HFFc6 (cell line): ENCODE data around the gene TEKTIP1. TPM values are rescaled to one million over a fixed set of nuclear protein-coding genes. Genes with fewer than 3 reads are reported as not detected.
A peak's percentile ranks its signal among the peaks of the same experiment; 100 is the strongest.

Experiments used
- DNase-seq: peaks from one replicate; pipeline ENCODE4 v3.0.0-alpha.2; 2018
- H3K27ac Mint-ChIP-seq: 2 replicates; pipeline ENCODE4 v1.8.0; 2020; ENCODE audit warnings: mild to moderate bottlenecking, mixed read lengths
- H3K27me3 Mint-ChIP-seq: 2 replicates; pipeline ENCODE4 v1.8.0; 2021; ENCODE audit warnings: mild to moderate bottlenecking, moderate library complexity, mixed read lengths; ENCODE audit not compliant: insufficient read depth
- H3K36me3 Mint-ChIP-seq: 2 replicates; pipeline ENCODE4 v1.8.0; 2021; ENCODE audit warnings: low read depth, mixed read lengths
- H3K4me1 Mint-ChIP-seq: 2 replicates; pipeline ENCODE4 v1.8.0; 2020; ENCODE audit warnings: low read depth, mixed read lengths
- H3K4me3 Mint-ChIP-seq: 2 replicates; pipeline ENCODE4 v1.8.0; 2020; ENCODE audit warnings: mild to moderate bottlenecking, moderate library complexity, mixed read lengths
- H3K9me3 Mint-ChIP-seq: 2 replicates; pipeline ENCODE4 v1.8.0; 2020; ENCODE audit warnings: mild to moderate bottlenecking, mixed read lengths
- CTCF ChIP-seq: fragments of 200-600 bp; sonication (generic); IDR thresholded peaks from 2 replicates; pipeline ENCODE4 v1.5.0; 2021; ENCODE audit warnings: antibody characterized with exemption, mild to moderate bottlenecking
- total RNA-seq, 6 experiments: library from RNA; stranded (reverse); fragmentation: NEBNext Ultra II Directional; extraction: Animal tissue kit (Norgen Biotek cat#: 25700); gene quantifications; 2 replicates in 1 of 6; 3 replicates in 5 of 6; pipeline ENCODE4 v1.2.3, GENCODE V29; 2021

TEKTIP1 gene
- total RNA-seq, 6 experiments from 2014 or later, result 0.25 to 0.51 (median 0.46) TPM; not detected in 1

- no peak overlapping the region for H3K4me3 Mint-ChIP-seq
- no peak for DNase-seq
- no peak overlapping the region for H3K27ac Mint-ChIP-seq
- H3K9me3 Mint-ChIP-seq, result no peaks in the 10 kb centered on the region
- peaks cover 8% of the 10 kb centered on the region for H3K27me3 Mint-ChIP-seq
- TF ChIP-seq CTCF, result no peak
- peaks cover 17% of the 10 kb centered on the region for H3K4me1 Mint-ChIP-seq
- H3K36me3 Mint-ChIP-seq, result peaks cover 3% of the 10 kb centered on the region; the same call in 1 of the 2 replicates
Measured at GRCh38 chr19:3551792-3552095, 12.8 kb downstream of the TEKTIP1 start.

- Mint-ChIP-seq H3K27me3 (peaks cover 6% of the 10 kb centered on the region), H3K9me3 (no peaks in the 10 kb centered on the region), H3K27ac (no peak overlapping the region), H3K4me1 (peaks cover 25% of the 10 kb centered on the region), H3K4me3 (no peak overlapping the region), H3K36me3 (peaks cover 3% of the 10 kb centered on the region; the same call in 1 of the 2 replicates)
- no peak for TF ChIP-seq CTCF
- no peak for DNase-seq
Measured at GRCh38 chr19:3554254-3555083, 15.5 kb downstream of the TEKTIP1 start.

- peaks cover 3% of the 10 kb centered on the region; the same call in 1 of the 2 replicates for H3K36me3 Mint-ChIP-seq
- H3K9me3 Mint-ChIP-seq, result no peaks in the 10 kb centered on the region
- peak overlapping the region; percentile 77 for H3K27ac Mint-ChIP-seq
- DNase-seq, result no peak
- peak overlapping the region; percentile 98 for H3K4me3 Mint-ChIP-seq
- no peak for TF ChIP-seq CTCF
- peaks cover 5% of the 10 kb centered on the region for H3K27me3 Mint-ChIP-seq
- peaks cover 25% of the 10 kb centered on the region for H3K4me1 Mint-ChIP-seq
Measured at GRCh38 chr19:3555653-3556422, 16.9 kb downstream of the TEKTIP1 start.

- peak overlapping the region; percentile 77 for H3K27ac Mint-ChIP-seq
- no peak for DNase-seq
- TF ChIP-seq CTCF, result no peak
- H3K4me3 Mint-ChIP-seq, result peak overlapping the region; percentile 98
- H3K27me3 Mint-ChIP-seq, result peaks cover 1% of the 10 kb centered on the region
- H3K4me1 Mint-ChIP-seq, result peaks cover 25% of the 10 kb centered on the region
- peaks cover 3% of the 10 kb centered on the region; the same call in 1 of the 2 replicates for H3K36me3 Mint-ChIP-seq
- no peaks in the 10 kb centered on the region for H3K9me3 Mint-ChIP-seq
Measured at GRCh38 chr19:3556423-3556977, 17.5 kb downstream of the TEKTIP1 start.

- Mint-ChIP-seq H3K27me3 (peaks cover 1% of the 10 kb centered on the region; the same call in 1 of the 2 replicates), H3K4me1 (peaks cover 25% of the 10 kb centered on the region), H3K9me3 (no peaks in the 10 kb centered on the region), H3K27ac (peak overlapping the region; percentile 77), H3K36me3 (peaks cover 3% of the 10 kb centered on the region; the same call in 1 of the 2 replicates), H3K4me3 (peak overlapping the region; percentile 98)
- TF ChIP-seq CTCF, result peak; percentile 35; the same call in 1 of the 2 replicates
- DNase-seq, result peak; percentile 29
Measured at GRCh38 chr19:3556978-3557460, 18.0 kb downstream of the TEKTIP1 start.
